Measurements from ENCODE around the gene ANO8. TPM values are rescaled to one million over a fixed set of nuclear protein-coding genes. Genes with fewer than 3 reads are reported as not detected.

The ANO8 gene
- total RNA-seq, 1 experiment from 2014 or later, result 18.6 TPM

GRCh38 chr19:17332360-17332676, 2.3 kb downstream of the ANO8 start:
- POLR2A ChIA-PET (ENCODE audit: low non-redundant PET), result no interaction called here
- Histone ChIP-seq H3K4me1 (ENCODE audit: insufficient read depth, low read length, poor library complexity, severe bottlenecking) (no peaks in the 10 kb centered on the region), H3K36me3 (ENCODE audit: insufficient read depth, low read length, poor library complexity, severe bottlenecking) (peaks cover 12% of the 10 kb centered on the region), H3K27me3 (replicated peaks; ENCODE audit: insufficient read depth, low read depth, low read length, poor library complexity) (no peaks in the 10 kb centered on the region), H3K4me3 (ENCODE audit: low read depth, low read length, poor library complexity, severe bottlenecking) (no peak overlapping the region), H3K27ac (ENCODE audit: low read depth, low read length, poor library complexity, severe bottlenecking) (no peak overlapping the region), H3K9me3 (ENCODE audit: low read depth, low read length, poor library complexity, severe bottlenecking) (no peaks in the 10 kb centered on the region)
- CTCF ChIA-PET, result no interaction called here
- no TSS peak for BruUV-seq (replicated peaks)
- no peak for DNase-seq (ENCODE audit: low spot score)
- intact Hi-C loops (cut with micrococcal nuclease; ENCODE audit: unreplicated experiment), result no loop called here
- TF ChIP-seq CTCF (conservative IDR thresholded peaks at IDR 0.05; ENCODE audit: low read depth, low read length) (no peak), EZH2 (IDR thresholded peaks at IDR 0.05; ENCODE audit: borderline replicate concordance, low read depth, low read length, poor library complexity, severe bottlenecking) (no peak)

- Histone ChIP-seq H3K9me3 (ENCODE audit: low read depth, low read length, poor library complexity, severe bottlenecking) (no peaks in the 10 kb centered on the region), H3K4me1 (ENCODE audit: insufficient read depth, low read length, poor library complexity, severe bottlenecking) (no peaks in the 10 kb centered on the region), H3K4me3 (ENCODE audit: low read depth, low read length, poor library complexity, severe bottlenecking) (no peak overlapping the region), H3K36me3 (ENCODE audit: insufficient read depth, low read length, poor library complexity, severe bottlenecking) (peaks cover 13% of the 10 kb centered on the region), H3K27ac (ENCODE audit: low read depth, low read length, poor library complexity, severe bottlenecking) (no peak overlapping the region), H3K27me3 (replicated peaks; ENCODE audit: insufficient read depth, low read depth, low read length, poor library complexity) (no peaks in the 10 kb centered on the region)
- intact Hi-C loops (cut with micrococcal nuclease; ENCODE audit: unreplicated experiment), result no loop called here
- DNase-seq (ENCODE audit: low spot score), result no peak
- ChIA-PET POLR2A (ENCODE audit: low non-redundant PET) (no interaction called here), CTCF (no interaction called here)
- TF ChIP-seq CTCF (conservative IDR thresholded peaks at IDR 0.05; ENCODE audit: low read depth, low read length) (no peak), EZH2 (IDR thresholded peaks at IDR 0.05; ENCODE audit: borderline replicate concordance, low read depth, low read length, poor library complexity, severe bottlenecking) (no peak)
- BruUV-seq (replicated peaks), result no TSS peak
Measured at GRCh38 chr19:17331045-17331558, 3.6 kb downstream of the ANO8 start.

GRCh38 chr19:17330262-17331044, 4.2 kb downstream of the ANO8 start:
- intact Hi-C loops (cut with micrococcal nuclease; ENCODE audit: unreplicated experiment), result no loop called here
- POLR2A ChIA-PET (ENCODE audit: low non-redundant PET), result no interaction called here

More at GRCh38 chr19:17330262-17331044, 4.2 kb downstream of the ANO8 start:
- H3K4me3 ChIP-seq (ENCODE audit: low read depth, low read length, poor library complexity, severe bottlenecking), result no peak overlapping the region
- no peaks in the 10 kb centered on the region for H3K27me3 ChIP-seq (replicated peaks; ENCODE audit: insufficient read depth, low read depth, low read length, poor library complexity)
- no peak for DNase-seq (ENCODE audit: low spot score)
- no peaks in the 10 kb centered on the region for H3K4me1 ChIP-seq (ENCODE audit: insufficient read depth, low read length, poor library complexity, severe bottlenecking)
- no TSS peak for BruUV-seq (replicated peaks)
- H3K36me3 ChIP-seq (ENCODE audit: insufficient read depth, low read length, poor library complexity, severe bottlenecking), result peaks cover 13% of the 10 kb centered on the region
- H3K27ac ChIP-seq (ENCODE audit: low read depth, low read length, poor library complexity, severe bottlenecking), result no peak overlapping the region
- TF ChIP-seq CTCF (conservative IDR thresholded peaks at IDR 0.05; ENCODE audit: low read depth, low read length), result no peak
- no peak for TF ChIP-seq EZH2 (IDR thresholded peaks at IDR 0.05; ENCODE audit: borderline replicate concordance, low read depth, low read length, poor library complexity, severe bottlenecking)
- no peaks in the 10 kb centered on the region for H3K9me3 ChIP-seq (ENCODE audit: low read depth, low read length, poor library complexity, severe bottlenecking)
- CTCF ChIA-PET, result no interaction called here
